Measurements from ENCODE around the gene C1orf35. TPM values are rescaled to one million over a fixed set of nuclear protein-coding genes. Genes with fewer than 3 reads are reported as not detected.
A peak's percentile ranks its signal among the peaks of the same experiment; 100 is the strongest.

Gene C1orf35
- total RNA-seq, 1 experiment from 2014 or later: 31.0 TPM

DNA sequence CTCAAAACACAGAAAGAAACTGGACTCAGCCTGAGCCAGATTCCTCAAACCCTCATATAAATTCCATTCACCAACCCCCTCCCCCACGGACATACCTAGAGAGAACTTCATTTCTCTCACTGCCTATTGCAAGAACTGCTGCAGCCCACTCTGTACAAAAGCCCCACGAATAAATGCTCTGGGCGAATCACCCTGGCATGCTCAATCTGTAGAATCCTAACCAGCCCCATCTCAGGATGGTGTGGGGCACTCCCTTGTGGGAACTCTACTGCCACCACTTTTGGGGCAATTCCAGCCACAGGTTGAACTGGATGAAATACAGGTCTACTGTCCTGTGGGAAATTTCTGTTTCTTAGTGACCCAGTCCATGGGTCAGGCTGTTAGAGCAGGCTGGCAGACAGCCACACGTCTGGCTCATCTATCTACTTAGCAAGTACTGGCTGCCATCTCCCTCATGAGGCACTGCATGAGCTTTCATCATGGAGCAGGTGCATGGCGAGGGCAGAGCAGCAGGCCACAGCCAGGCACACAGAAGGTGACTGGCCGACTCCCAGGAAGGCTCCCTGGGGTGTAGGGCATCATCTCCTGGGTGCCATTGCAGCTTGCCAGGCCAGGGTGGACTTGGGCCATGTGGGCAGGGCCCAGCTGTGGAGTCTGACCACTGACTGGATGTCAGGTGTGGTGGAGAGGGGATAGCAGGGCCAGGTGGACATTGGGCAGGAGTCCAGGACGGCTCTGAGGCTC, 1.6 kb upstream of the C1orf35 start:
- no peak overlapping the region for H2AK5ac ChIP-seq (ENCODE audit: insufficient read length, low read length)
- no peak overlapping the region for H3K4ac ChIP-seq (ENCODE audit: low read depth, low read length)
- H4K91ac ChIP-seq (ENCODE audit: insufficient read length, low read depth, low read length): no peak overlapping the region
- H3K4me2 ChIP-seq (ENCODE audit: insufficient read depth, insufficient read length, low read length): peak overlapping the region; percentile 37
- no peak overlapping the region for H3K56ac ChIP-seq (ENCODE audit: insufficient read length, low read depth, low read length)
- no peak overlapping the region for H3T11ph ChIP-seq (ENCODE audit: low read length)
- H3K9me3 ChIP-seq (ENCODE audit: control insufficient read depth, low read depth, low read length): no peaks in the 10 kb centered on the region
- DNase-seq: peak; percentile 22
- no peaks in the 10 kb centered on the region for H3K27me3 ChIP-seq (ENCODE audit: insufficient read depth, low read length)
- no peak overlapping the region for H3K14ac ChIP-seq (ENCODE audit: insufficient read depth, low read length)
- H2BK15ac ChIP-seq (ENCODE audit: low read depth, low read length): no peak overlapping the region
- H3K4me3 Mint-ChIP-seq: peak overlapping the region; percentile 95 to 96
- no peak overlapping the region for H2BK20ac ChIP-seq (ENCODE audit: low read depth, low read length, poor library complexity, severe bottlenecking)
- no peak overlapping the region for H4K5ac ChIP-seq (ENCODE audit: insufficient read length, low read depth, low read length)
- peaks cover 3% of the 10 kb centered on the region for H3K79me1 ChIP-seq (ENCODE audit: insufficient read depth, low read depth, low read length, poor library complexity, severe bottlenecking)
- peak overlapping the region in 2 of 3 experiments; percentile 62 to 76; a peak in 2 of 7 replicates for H3K27ac Mint-ChIP-seq
- H2BK5ac ChIP-seq (ENCODE audit: insufficient read length, low read length): no peak overlapping the region
- H2BK12ac ChIP-seq (ENCODE audit: insufficient read length, low read depth, low read length): no peak overlapping the region
- H3K27me3 Mint-ChIP-seq (ENCODE audit: low read depth): peaks cover 3% of the 10 kb centered on the region
- H3K79me2 ChIP-seq (ENCODE audit: insufficient read depth, low read length): no peaks in the 10 kb centered on the region
- no peak overlapping the region for H3K9ac ChIP-seq (ENCODE audit: extremely low read depth, insufficient read length, low read length)
- WGBS (ENCODE audit: extremely low coverage, insufficient read length, low lambda C conversion rate): no CpG with 5 or more reads among the region's 7 CpGs
- no peak overlapping the region for H4K8ac ChIP-seq (replicated peaks; ENCODE audit: insufficient read length, low read depth, low read length)
- no peaks in the 10 kb centered on the region for H3K9me3 Mint-ChIP-seq
- H2AFZ ChIP-seq (ENCODE audit: low read length): no peak overlapping the region
- H3K36me3 Mint-ChIP-seq (ENCODE audit: insufficient read depth in 1 of 3, low read depth in 3 of 3): peaks cover 18 to 38% (median 31%) of the 10 kb centered on the region in 3 experiments; a peak in 6 of 7 replicates
- peaks cover 12% of the 10 kb centered on the region for H3K23me2 ChIP-seq (ENCODE audit: insufficient read length, low read depth, low read length, poor library complexity, severe bottlenecking)
- no peak overlapping the region for H3K23ac ChIP-seq (ENCODE audit: insufficient read length, low read depth, low read length)
- H4K20me1 ChIP-seq (ENCODE audit: control insufficient read depth, insufficient read depth, insufficient read length): no peaks in the 10 kb centered on the region
- H2BK120ac ChIP-seq (ENCODE audit: low read depth, low read length, poor library complexity, severe bottlenecking): no peak overlapping the region
- TF ChIP-seq, protein P1, sequence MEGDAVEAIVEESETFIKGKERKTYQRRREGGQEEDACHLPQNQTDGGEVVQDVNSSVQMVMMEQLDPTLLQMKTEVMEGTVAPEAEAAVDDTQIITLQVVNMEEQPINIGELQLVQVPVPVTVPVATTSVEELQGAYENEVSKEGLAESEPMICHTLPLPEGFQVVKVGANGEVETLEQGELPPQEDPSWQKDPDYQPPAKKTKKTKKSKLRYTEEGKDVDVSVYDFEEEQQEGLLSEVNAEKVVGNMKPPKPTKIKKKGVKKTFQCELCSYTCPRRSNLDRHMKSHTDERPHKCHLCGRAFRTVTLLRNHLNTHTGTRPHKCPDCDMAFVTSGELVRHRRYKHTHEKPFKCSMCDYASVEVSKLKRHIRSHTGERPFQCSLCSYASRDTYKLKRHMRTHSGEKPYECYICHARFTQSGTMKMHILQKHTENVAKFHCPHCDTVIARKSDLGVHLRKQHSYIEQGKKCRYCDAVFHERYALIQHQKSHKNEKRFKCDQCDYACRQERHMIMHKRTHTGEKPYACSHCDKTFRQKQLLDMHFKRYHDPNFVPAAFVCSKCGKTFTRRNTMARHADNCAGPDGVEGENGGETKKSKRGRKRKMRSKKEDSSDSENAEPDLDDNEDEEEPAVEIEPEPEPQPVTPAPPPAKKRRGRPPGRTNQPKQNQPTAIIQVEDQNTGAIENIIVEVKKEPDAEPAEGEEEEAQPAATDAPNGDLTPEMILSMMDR (conservative IDR thresholded peaks at IDR 0.05): no peak
- H3K18ac ChIP-seq (ENCODE audit: insufficient read length, low read depth, low read length): no peak overlapping the region
- peaks cover 18 to 19% of the 10 kb centered on the region in 2 experiments for H3K4me1 Mint-ChIP-seq
- H3K4me1 ChIP-seq (ENCODE audit: insufficient read depth, low read length): no peaks in the 10 kb centered on the region
- H3K27ac ChIP-seq (ENCODE audit: insufficient read length, low read depth, low read length): no peak overlapping the region
